Measurements from ENCODE around the gene LANCL3. TPM values are rescaled to one million over a fixed set of nuclear protein-coding genes. Genes with fewer than 3 reads are reported as not detected.
A peak's percentile ranks its signal among the peaks of the same experiment; 100 is the strongest.

Gene LANCL3
- total RNA-seq, 1 donor from 2014 or later = under 0.01 TPM

GRCh38 chrX:37676811-37677210 is 105.3 kb downstream of the LANCL3 start:
- H3K36me3 ChIP-seq (ENCODE audit: control insufficient read depth in 3 of 3, insufficient read depth in 3 of 3, low read length in 3 of 3) = no peaks in the 10 kb centered on the region
- no peak overlapping the region for H3K9ac ChIP-seq (ENCODE audit: low read depth in 1 of 3, low read length in 3 of 3)
- H3K27ac ChIP-seq (ENCODE audit: low read depth, low read length) = no peak overlapping the region
- peaks cover 0 to 3% (median 0%) of the 10 kb centered on the region in 3 donors for H3K27me3 ChIP-seq (ENCODE audit: control insufficient read depth in 3 of 3, insufficient read depth in 3 of 3, low read length in 3 of 3)
- H3K4me3 ChIP-seq (ENCODE audit: low read length in 3 of 3) = no peak overlapping the region
- H3K4me1 ChIP-seq (ENCODE audit: control insufficient read depth in 3 of 3, insufficient read depth in 3 of 3, low read length in 3 of 3) = no peaks in the 10 kb centered on the region
- no peaks in the 10 kb centered on the region for H3K9me3 ChIP-seq (ENCODE audit: control insufficient read depth in 3 of 3, low read length in 3 of 3)

GRCh38 chrX:37677243-37677642 is 105.8 kb downstream of the LANCL3 start:
- Histone ChIP-seq H3K36me3 (ENCODE audit: control insufficient read depth in 3 of 3, insufficient read depth in 3 of 3, low read length in 3 of 3) (no peaks in the 10 kb centered on the region), H3K4me1 (ENCODE audit: control insufficient read depth in 3 of 3, insufficient read depth in 3 of 3, low read length in 3 of 3) (no peaks in the 10 kb centered on the region), H3K27me3 (ENCODE audit: control insufficient read depth in 3 of 3, insufficient read depth in 3 of 3, low read length in 3 of 3) (peaks cover 0 to 3% (median 0%) of the 10 kb centered on the region in 3 donors), H3K27ac (ENCODE audit: low read depth, low read length) (no peak overlapping the region), H3K4me3 (ENCODE audit: low read length in 3 of 3) (no peak overlapping the region), H3K9ac (ENCODE audit: low read depth in 1 of 3, low read length in 3 of 3) (no peak overlapping the region), H3K9me3 (ENCODE audit: control insufficient read depth in 3 of 3, low read length in 3 of 3) (no peaks in the 10 kb centered on the region)

GRCh38 chrX:37677765-37678164 is 106.3 kb downstream of the LANCL3 start:
- H3K27ac ChIP-seq (ENCODE audit: low read depth, low read length) = no peak overlapping the region
- H3K36me3 ChIP-seq (ENCODE audit: control insufficient read depth in 3 of 3, insufficient read depth in 3 of 3, low read length in 3 of 3) = no peaks in the 10 kb centered on the region
- no peak overlapping the region for H3K9ac ChIP-seq (ENCODE audit: low read depth in 1 of 3, low read length in 3 of 3)
- no peaks in the 10 kb centered on the region for H3K4me1 ChIP-seq (ENCODE audit: control insufficient read depth in 3 of 3, insufficient read depth in 3 of 3, low read length in 3 of 3)
- no peaks in the 10 kb centered on the region for H3K9me3 ChIP-seq (ENCODE audit: control insufficient read depth in 3 of 3, low read length in 3 of 3)
- peaks cover 0 to 3% (median 0%) of the 10 kb centered on the region in 3 donors for H3K27me3 ChIP-seq (ENCODE audit: control insufficient read depth in 3 of 3, insufficient read depth in 3 of 3, low read length in 3 of 3)
- H3K4me3 ChIP-seq (ENCODE audit: low read length in 3 of 3) = no peak overlapping the region

GRCh38 chrX:37678574-37678973 is 107.1 kb downstream of the LANCL3 start:
- Histone ChIP-seq H3K9me3 (ENCODE audit: control insufficient read depth in 3 of 3, low read length in 3 of 3) (no peaks in the 10 kb centered on the region), H3K27ac (ENCODE audit: low read depth, low read length) (no peak overlapping the region), H3K4me1 (ENCODE audit: control insufficient read depth in 3 of 3, insufficient read depth in 3 of 3, low read length in 3 of 3) (no peaks in the 10 kb centered on the region), H3K4me3 (ENCODE audit: low read length in 3 of 3) (no peak overlapping the region), H3K36me3 (ENCODE audit: control insufficient read depth in 3 of 3, insufficient read depth in 3 of 3, low read length in 3 of 3) (no peaks in the 10 kb centered on the region), H3K27me3 (ENCODE audit: control insufficient read depth in 3 of 3, insufficient read depth in 3 of 3, low read length in 3 of 3) (peaks cover 0 to 3% (median 0%) of the 10 kb centered on the region in 3 donors), H3K9ac (ENCODE audit: low read depth in 1 of 3, low read length in 3 of 3) (no peak overlapping the region)

GRCh38 chrX:37679230-37679629 is 107.8 kb downstream of the LANCL3 start:
- no peak overlapping the region for H3K4me3 ChIP-seq (ENCODE audit: low read length in 3 of 3)
- no peaks in the 10 kb centered on the region for H3K36me3 ChIP-seq (ENCODE audit: control insufficient read depth in 3 of 3, insufficient read depth in 3 of 3, low read length in 3 of 3)
- peaks cover 0 to 3% (median 0%) of the 10 kb centered on the region in 3 donors for H3K4me1 ChIP-seq (ENCODE audit: control insufficient read depth in 3 of 3, insufficient read depth in 3 of 3, low read length in 3 of 3)
- no peak overlapping the region for H3K9ac ChIP-seq (ENCODE audit: low read depth in 1 of 3, low read length in 3 of 3)
- no peak overlapping the region for H3K27ac ChIP-seq (ENCODE audit: low read depth, low read length)
- peaks cover 0 to 3% (median 0%) of the 10 kb centered on the region in 3 donors for H3K27me3 ChIP-seq (ENCODE audit: control insufficient read depth in 3 of 3, insufficient read depth in 3 of 3, low read length in 3 of 3)
- no peaks in the 10 kb centered on the region for H3K9me3 ChIP-seq (ENCODE audit: control insufficient read depth in 3 of 3, low read length in 3 of 3)

- Histone ChIP-seq H3K27ac (ENCODE audit: low read depth, low read length) (no peak overlapping the region), H3K9me3 (ENCODE audit: control insufficient read depth in 3 of 3, low read length in 3 of 3) (no peaks in the 10 kb centered on the region), H3K4me3 (ENCODE audit: low read length in 3 of 3) (no peak overlapping the region), H3K27me3 (ENCODE audit: control insufficient read depth in 3 of 3, insufficient read depth in 3 of 3, low read length in 3 of 3) (peaks cover 0 to 3% (median 0%) of the 10 kb centered on the region in 3 donors), H3K36me3 (ENCODE audit: control insufficient read depth in 3 of 3, insufficient read depth in 3 of 3, low read length in 3 of 3) (no peaks in the 10 kb centered on the region), H3K4me1 (ENCODE audit: control insufficient read depth in 3 of 3, insufficient read depth in 3 of 3, low read length in 3 of 3) (peaks cover 0 to 3% (median 0%) of the 10 kb centered on the region in 3 donors), H3K9ac (ENCODE audit: low read depth in 1 of 3, low read length in 3 of 3) (no peak overlapping the region)
Measured at GRCh38 chrX:37679888-37680287, 108.4 kb downstream of the LANCL3 start.

- no peak overlapping the region for H3K4me3 ChIP-seq (ENCODE audit: low read length in 3 of 3)
- no peaks in the 10 kb centered on the region for H3K27me3 ChIP-seq (ENCODE audit: control insufficient read depth in 3 of 3, insufficient read depth in 3 of 3, low read length in 3 of 3)
- H3K27ac ChIP-seq (ENCODE audit: low read depth, low read length) = peak overlapping the region; percentile 55
- H3K9ac ChIP-seq (ENCODE audit: low read depth in 1 of 3, low read length in 3 of 3) = peak overlapping the region in 1 of 3 donors; percentile 10
- no peaks in the 10 kb centered on the region for H3K9me3 ChIP-seq (ENCODE audit: control insufficient read depth in 3 of 3, low read length in 3 of 3)
- peaks cover 2 to 5% (median 3%) of the 10 kb centered on the region in 3 donors for H3K4me1 ChIP-seq (ENCODE audit: control insufficient read depth in 3 of 3, insufficient read depth in 3 of 3, low read length in 3 of 3)
- H3K36me3 ChIP-seq (ENCODE audit: control insufficient read depth in 3 of 3, insufficient read depth in 3 of 3, low read length in 3 of 3) = no peaks in the 10 kb centered on the region
Measured at GRCh38 chrX:37684426-37684825, 113.0 kb downstream of the LANCL3 start.

GRCh38 chrX:37684973-37685372 is 113.5 kb downstream of the LANCL3 start:
- H3K4me1 ChIP-seq (ENCODE audit: control insufficient read depth in 3 of 3, insufficient read depth in 3 of 3, low read length in 3 of 3) = peaks cover 2 to 5% (median 3%) of the 10 kb centered on the region in 3 donors
- H3K27me3 ChIP-seq (ENCODE audit: control insufficient read depth in 3 of 3, insufficient read depth in 3 of 3, low read length in 3 of 3) = no peaks in the 10 kb centered on the region
- H3K9me3 ChIP-seq (ENCODE audit: control insufficient read depth in 3 of 3, low read length in 3 of 3) = no peaks in the 10 kb centered on the region
- peak overlapping the region; percentile 55 for H3K27ac ChIP-seq (ENCODE audit: low read depth, low read length)
- no peaks in the 10 kb centered on the region for H3K36me3 ChIP-seq (ENCODE audit: control insufficient read depth in 3 of 3, insufficient read depth in 3 of 3, low read length in 3 of 3)
- H3K4me3 ChIP-seq (ENCODE audit: low read length in 3 of 3) = peak overlapping the region in 1 of 3 donors; percentile 73
- H3K9ac ChIP-seq (ENCODE audit: low read depth in 1 of 3, low read length in 3 of 3) = peak overlapping the region in 2 of 3 donors; percentile 20 to 29

- Histone ChIP-seq H3K27ac (ENCODE audit: low read depth, low read length) (peak within 1 kb of the TSS; percentile 55), H3K4me3 (ENCODE audit: low read length in 3 of 3) (peak within 1 kb of the TSS; percentile 66 to 76 (median 73)), H3K9me3 (ENCODE audit: control insufficient read depth in 3 of 3, low read length in 3 of 3) (no peaks in the 10 kb centered on the region), H3K4me1 (ENCODE audit: control insufficient read depth in 3 of 3, insufficient read depth in 3 of 3, low read length in 3 of 3) (peaks cover 2 to 5% (median 3%) of the 10 kb centered on the region in 3 donors), H3K9ac (ENCODE audit: low read depth in 1 of 3, low read length in 3 of 3) (peak within 1 kb of the TSS; percentile 52 to 86 (median 61)), H3K27me3 (ENCODE audit: control insufficient read depth in 3 of 3, insufficient read depth in 3 of 3, low read length in 3 of 3) (no peaks in the 10 kb centered on the region), H3K36me3 (ENCODE audit: control insufficient read depth in 3 of 3, insufficient read depth in 3 of 3, low read length in 3 of 3) (no peaks in the 10 kb centered on the region)
Measured at GRCh38 chrX:37685381-37686359, 114.2 kb downstream of the LANCL3 start, which contains the start of gene XK. Gene XK, plus strand, starts transcription at chrX:37685791. Its CDS starts 171 bp downstream, at chrX:37685962.
